GM18520 (cell line): ENCODE measurements around the gene SUSD2.

Source experiments
- ATAC-seq: cut with Tn5 transposase; IDR thresholded peaks from one replicate; pipeline ENCODE4 v1.9.1; 2021; ENCODE audit not compliant: unreplicated experiment

The SUSD2 gene

GRCh38 chr22:24153353-24153752, 27.9 kb upstream of the SUSD2 start:
- ATAC-seq = no peak

GRCh38 chr22:24153959-24154358, 27.3 kb upstream of the SUSD2 start:
- no peak for ATAC-seq

- ATAC-seq = no peak
Measured at GRCh38 chr22:24154826-24155225, 26.5 kb upstream of the SUSD2 start.

GRCh38 chr22:24155627-24156140, 25.6 kb upstream of the SUSD2 start:
- no peak for ATAC-seq

- no peak for ATAC-seq
Measured at GRCh38 chr22:24156141-24156912, 25.0 kb upstream of the SUSD2 start.

- ATAC-seq = peak; percentile 64
Measured at GRCh38 chr22:24156913-24157821, 24.1 kb upstream of the SUSD2 start.

GRCh38 chr22:24157822-24158135, 23.5 kb upstream of the SUSD2 start:
- ATAC-seq = no peak

GRCh38 chr22:24159650-24160049, 21.6 kb upstream of the SUSD2 start:
- no peak for ATAC-seq

- no peak for ATAC-seq
Measured at GRCh38 chr22:24160546-24160945, 20.7 kb upstream of the SUSD2 start.

- ATAC-seq = no peak
Measured at GRCh38 chr22:24161485-24161884, 19.8 kb upstream of the SUSD2 start.

- no peak for ATAC-seq
Measured at GRCh38 chr22:24161909-24162308, 19.4 kb upstream of the SUSD2 start.

- ATAC-seq = no peak
Measured at GRCh38 chr22:24162436-24162835, 18.9 kb upstream of the SUSD2 start.

- no peak for ATAC-seq
Measured at GRCh38 chr22:24164243-24164642, 17.0 kb upstream of the SUSD2 start.

- no peak for ATAC-seq
Measured at GRCh38 chr22:24164940-24165339, 16.3 kb upstream of the SUSD2 start.

- ATAC-seq = no peak
Measured at GRCh38 chr22:24165673-24166072, 15.6 kb upstream of the SUSD2 start.

GRCh38 chr22:24166811-24167210, 14.5 kb upstream of the SUSD2 start:
- no peak for ATAC-seq

- no peak for ATAC-seq
Measured at GRCh38 chr22:24169439-24170058, 11.7 kb upstream of the SUSD2 start.

- no peak for ATAC-seq
Measured at GRCh38 chr22:24170188-24170587, 11.1 kb upstream of the SUSD2 start.

GRCh38 chr22:24170632-24171031, 10.7 kb upstream of the SUSD2 start:
- ATAC-seq = no peak

- no peak for ATAC-seq
Measured at GRCh38 chr22:24171822-24172221, 9.5 kb upstream of the SUSD2 start.

GRCh38 chr22:24175160-24175808, 6.0 kb upstream of the SUSD2 start:
- no peak for ATAC-seq
